ENCODE measurements around the gene SMIM11. TPM values are rescaled to one million over a fixed set of nuclear protein-coding genes. Genes with fewer than 3 reads are reported as not detected.
"Not testable (repeated sequence)": the region's sequence is repeated elsewhere in the genome, so short reads cannot be mapped to it uniquely, and the experiment has no call there.

SMIM11 gene
- total RNA-seq, 1 experiment from 2014 or later = 3.5 TPM

DNA sequence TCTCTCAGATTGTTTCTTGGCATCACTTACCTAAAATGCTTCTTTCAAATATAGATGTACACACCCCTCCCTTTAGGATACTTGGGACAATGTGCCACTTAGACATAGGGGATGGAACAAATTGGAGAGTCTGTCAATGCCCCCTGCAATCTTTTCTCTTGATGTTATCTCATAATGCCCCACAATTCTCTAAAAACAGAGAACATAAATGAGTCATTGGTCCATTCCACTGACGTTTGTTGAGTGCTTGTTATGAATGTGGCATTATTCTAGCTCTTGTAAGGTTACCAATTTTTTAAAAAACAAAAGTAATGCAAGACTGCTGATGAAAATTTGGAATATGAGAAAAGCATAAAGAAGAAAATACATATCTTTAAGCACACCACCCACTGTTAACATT, 5.6 kb upstream of the SMIM11 start:
- Histone ChIP-seq H4K20me1 (ENCODE audit: insufficient read depth, low read depth, low read length) (no peaks in the 10 kb centered on the region), H2AFZ (ENCODE audit: low read length) (no peak overlapping the region), H3K4me3 (ENCODE audit: low read length) (no peak overlapping the region), H3K9me2 (replicated peaks; ENCODE audit: insufficient read depth, low read length) (no peaks in the 10 kb centered on the region), H3K4me2 (ENCODE audit: low read depth, low read length, poor library complexity, severe bottlenecking) (no peak overlapping the region), H3K9ac (ENCODE audit: low read length) (no peak overlapping the region), H3K27me3 (ENCODE audit: low read length) (no peaks in the 10 kb centered on the region), H3K4me1 (ENCODE audit: low read length) (no peaks in the 10 kb centered on the region), H3K79me2 (ENCODE audit: low read length) (no peaks in the 10 kb centered on the region), H3K27ac (ENCODE audit: low read length) (no peak overlapping the region), H3K36me3 (ENCODE audit: insufficient read depth, low read length) (no peaks in the 10 kb centered on the region), H3K9me3 (ENCODE audit: low read length) (no peaks in the 10 kb centered on the region)
- no peak for DNase-seq

DNA sequence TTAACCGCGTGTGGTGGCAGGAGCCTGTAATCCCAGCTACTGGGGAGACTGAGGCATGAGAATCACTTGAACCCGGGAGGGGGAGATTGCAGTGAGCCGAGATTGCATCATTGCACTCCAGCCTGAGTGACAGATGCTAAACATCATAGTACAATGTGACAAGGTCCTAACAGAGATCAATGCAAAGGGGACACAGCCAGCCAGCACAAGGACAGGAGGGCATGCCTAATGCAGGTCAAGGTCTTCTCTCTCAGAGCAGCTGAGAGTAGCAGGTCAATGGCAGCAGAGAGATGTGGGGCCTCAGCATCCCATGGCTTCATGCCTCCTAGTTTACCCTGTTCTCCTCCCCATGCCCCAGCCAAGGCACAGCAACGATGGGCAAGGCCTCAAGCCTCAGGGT, 3.0 kb upstream of the SMIM11 start:
- H3K36me3 ChIP-seq (ENCODE audit: insufficient read depth, low read length) = no peaks in the 10 kb centered on the region
- H3K9ac ChIP-seq (ENCODE audit: low read length) = no peak overlapping the region
- H3K27me3 ChIP-seq (ENCODE audit: low read length) = no peaks in the 10 kb centered on the region
- no peak overlapping the region; the same call in 1 of the 2 replicates for H2AFZ ChIP-seq (ENCODE audit: low read length)
- DNase-seq = no peak
- no peaks in the 10 kb centered on the region for H3K9me3 ChIP-seq (ENCODE audit: low read length)
- no peak overlapping the region for H3K27ac ChIP-seq (ENCODE audit: low read length)
- H3K4me3 ChIP-seq (ENCODE audit: low read length) = no peak overlapping the region
- H3K79me2 ChIP-seq (ENCODE audit: low read length) = no peaks in the 10 kb centered on the region
- no peaks in the 10 kb centered on the region for H3K4me1 ChIP-seq (ENCODE audit: low read length)
- H3K9me2 ChIP-seq (replicated peaks; ENCODE audit: insufficient read depth, low read length) = no peaks in the 10 kb centered on the region
- no peak overlapping the region for H3K4me2 ChIP-seq (ENCODE audit: low read depth, low read length, poor library complexity, severe bottlenecking)
- H4K20me1 ChIP-seq (ENCODE audit: insufficient read depth, low read depth, low read length) = no peaks in the 10 kb centered on the region

DNA sequence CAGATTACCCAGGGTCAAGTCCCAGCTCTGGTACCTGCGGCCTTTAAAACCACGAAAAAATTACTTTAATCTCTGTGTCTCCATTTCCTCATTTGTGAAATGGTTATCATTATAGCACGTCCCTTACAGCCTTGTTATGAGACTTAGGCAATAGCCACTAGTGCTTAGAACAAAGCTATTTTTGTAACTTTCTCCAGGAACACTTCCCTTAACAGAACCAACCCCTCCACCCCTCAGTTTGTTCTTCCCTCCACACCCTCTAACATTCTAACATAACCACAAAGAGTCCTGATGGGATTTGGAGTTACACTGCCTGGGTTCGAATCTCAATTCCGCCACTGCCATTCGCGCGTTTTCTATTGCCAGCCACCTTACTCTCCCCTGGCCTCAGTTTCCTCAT, 845 bp upstream of the SMIM11 start:
- H3K9ac ChIP-seq (ENCODE audit: low read length); H2AFZ ChIP-seq (ENCODE audit: low read length): not testable (repeated sequence)

DNA sequence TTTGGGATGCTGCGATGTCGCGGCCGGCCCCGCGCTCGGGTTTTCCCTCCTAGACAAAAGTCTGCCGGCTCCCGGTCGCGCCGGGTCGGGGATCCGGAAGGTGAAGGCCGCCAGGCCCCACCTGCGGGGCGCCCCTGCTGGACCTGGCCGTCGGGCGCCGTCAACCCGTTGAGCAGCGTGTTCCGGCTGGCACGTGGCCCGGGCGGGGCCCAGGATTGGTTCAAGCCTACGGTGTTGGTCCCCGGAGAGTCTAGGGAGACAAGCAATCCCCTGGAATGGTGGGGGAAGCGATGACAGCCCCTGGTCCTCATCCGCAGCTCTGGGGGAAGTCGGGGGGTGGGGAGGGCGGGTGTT, 289 bp downstream of the SMIM11 start:
- not testable (repeated sequence) for H3K9me3 ChIP-seq (ENCODE audit: low read length); H3K9ac ChIP-seq (ENCODE audit: low read length); H3K27me3 ChIP-seq (ENCODE audit: low read length); H3K4me3 ChIP-seq (ENCODE audit: low read length); DNase-seq; H3K9me2 ChIP-seq (replicated peaks; ENCODE audit: insufficient read depth, low read length); H2AFZ ChIP-seq (ENCODE audit: low read length); H3K36me3 ChIP-seq (ENCODE audit: insufficient read depth, low read length); H3K79me2 ChIP-seq (ENCODE audit: low read length); H3K4me2 ChIP-seq (ENCODE audit: low read depth, low read length, poor library complexity, severe bottlenecking); H3K27ac ChIP-seq (ENCODE audit: low read length); H4K20me1 ChIP-seq (ENCODE audit: insufficient read depth, low read depth, low read length); H3K4me1 ChIP-seq (ENCODE audit: low read length)

More for the DNA sequence above, 845 bp upstream of the SMIM11 start:
- H3K9me3 ChIP-seq (ENCODE audit: low read length); H3K4me2 ChIP-seq (ENCODE audit: low read depth, low read length, poor library complexity, severe bottlenecking); H3K36me3 ChIP-seq (ENCODE audit: insufficient read depth, low read length); H3K79me2 ChIP-seq (ENCODE audit: low read length); H3K4me1 ChIP-seq (ENCODE audit: low read length); H4K20me1 ChIP-seq (ENCODE audit: insufficient read depth, low read depth, low read length); DNase-seq; H3K27ac ChIP-seq (ENCODE audit: low read length); H3K9me2 ChIP-seq (replicated peaks; ENCODE audit: insufficient read depth, low read length); H3K27me3 ChIP-seq (ENCODE audit: low read length); H3K4me3 ChIP-seq (ENCODE audit: low read length): not testable (repeated sequence)

DNA sequence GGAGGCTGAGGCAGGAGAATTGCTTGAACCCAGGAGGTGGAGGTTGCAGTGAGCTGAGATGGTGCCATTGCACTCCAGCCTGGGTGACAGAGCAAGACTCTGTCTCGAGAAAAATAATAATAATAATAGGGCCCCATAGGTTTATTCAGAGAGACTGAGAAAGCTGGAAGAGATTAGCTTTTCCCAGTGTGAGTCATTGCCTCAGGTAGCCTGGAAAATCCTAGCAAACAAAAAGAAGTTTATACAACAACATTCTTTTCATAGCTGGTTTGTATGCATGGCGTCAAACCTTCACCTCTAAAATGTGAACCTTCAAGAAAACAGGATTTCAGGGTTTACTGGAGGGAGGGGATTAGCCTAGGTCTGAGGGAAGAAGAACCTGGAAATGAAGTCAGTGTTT, 7.8 kb downstream of the SMIM11 start:
- not testable (repeated sequence) for H3K36me3 ChIP-seq (ENCODE audit: insufficient read depth, low read length); H3K27me3 ChIP-seq (ENCODE audit: low read length); DNase-seq; H3K27ac ChIP-seq (ENCODE audit: low read length); H3K4me1 ChIP-seq (ENCODE audit: low read length); H4K20me1 ChIP-seq (ENCODE audit: insufficient read depth, low read depth, low read length); H3K4me3 ChIP-seq (ENCODE audit: low read length); H3K9me2 ChIP-seq (replicated peaks; ENCODE audit: insufficient read depth, low read length); H3K79me2 ChIP-seq (ENCODE audit: low read length); H3K9ac ChIP-seq (ENCODE audit: low read length); H3K9me3 ChIP-seq (ENCODE audit: low read length); H3K4me2 ChIP-seq (ENCODE audit: low read depth, low read length, poor library complexity, severe bottlenecking); H2AFZ ChIP-seq (ENCODE audit: low read length)

DNA sequence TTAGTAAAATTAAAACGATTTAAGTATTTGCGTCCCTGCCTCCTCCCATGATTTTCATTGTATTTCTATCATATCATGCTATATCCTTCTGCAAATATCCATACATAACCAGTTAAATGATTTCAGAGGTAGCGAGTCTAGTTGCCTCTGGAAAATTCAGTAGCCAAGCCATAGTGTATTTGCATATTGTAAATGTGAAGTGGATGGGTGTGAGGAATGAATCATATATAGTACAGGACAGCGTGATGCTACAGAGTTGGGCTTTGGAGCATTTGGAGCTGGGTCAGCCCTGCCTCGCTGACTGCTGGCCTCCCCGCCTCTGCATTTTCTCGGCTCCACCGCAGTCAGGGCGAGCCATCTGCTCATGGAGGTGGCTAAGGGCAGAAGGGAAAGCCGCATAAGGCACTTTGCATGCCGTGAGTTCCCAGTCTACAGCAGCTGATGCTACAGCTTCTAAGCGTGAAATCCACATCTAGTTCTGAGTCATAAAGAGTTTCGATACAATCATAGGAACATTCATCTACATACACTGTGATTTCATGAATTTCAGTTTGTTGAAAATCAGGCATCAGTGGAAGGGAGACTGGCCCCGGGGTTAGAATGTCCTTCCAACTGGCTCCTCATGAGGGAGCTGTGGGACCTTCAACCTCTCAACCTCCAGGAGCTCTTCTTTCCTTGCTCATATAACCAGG, 8.6 kb downstream of the SMIM11 start:
- not testable (repeated sequence) for H3K79me2 ChIP-seq (ENCODE audit: low read length); H3K9ac ChIP-seq (ENCODE audit: low read length); H3K9me3 ChIP-seq (ENCODE audit: low read length); DNase-seq; H3K27me3 ChIP-seq (ENCODE audit: low read length); H4K20me1 ChIP-seq (ENCODE audit: insufficient read depth, low read depth, low read length); H3K4me2 ChIP-seq (ENCODE audit: low read depth, low read length, poor library complexity, severe bottlenecking); H3K27ac ChIP-seq (ENCODE audit: low read length); H3K4me1 ChIP-seq (ENCODE audit: low read length); H3K9me2 ChIP-seq (replicated peaks; ENCODE audit: insufficient read depth, low read length); H3K36me3 ChIP-seq (ENCODE audit: insufficient read depth, low read length); H3K4me3 ChIP-seq (ENCODE audit: low read length); H2AFZ ChIP-seq (ENCODE audit: low read length)

DNA sequence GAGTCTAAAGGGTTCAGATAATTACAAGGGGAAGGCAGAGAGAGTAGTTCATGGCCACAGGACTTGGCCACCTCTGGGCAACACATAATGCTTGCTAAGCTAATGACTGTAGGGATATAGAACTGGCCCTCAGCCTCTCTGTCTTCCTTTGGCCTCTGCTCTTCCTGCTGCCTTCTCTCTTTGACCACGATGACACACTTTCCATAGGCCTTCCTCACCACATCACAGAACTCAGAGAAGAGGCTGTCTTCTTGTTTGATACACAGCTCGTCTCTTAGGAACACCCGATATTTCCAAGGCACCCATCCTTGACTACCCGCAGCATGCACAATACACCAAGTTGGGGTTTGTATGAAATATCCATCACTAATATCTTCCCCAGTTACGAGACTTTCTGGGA, 25.2 kb downstream of the SMIM11 start:
- H3K4me1 ChIP-seq (ENCODE audit: low read length); H3K27me3 ChIP-seq (ENCODE audit: low read length); H3K4me3 ChIP-seq (ENCODE audit: low read length); H3K27ac ChIP-seq (ENCODE audit: low read length); H3K9me2 ChIP-seq (replicated peaks; ENCODE audit: insufficient read depth, low read length); H3K9me3 ChIP-seq (ENCODE audit: low read length); H4K20me1 ChIP-seq (ENCODE audit: insufficient read depth, low read depth, low read length); H3K79me2 ChIP-seq (ENCODE audit: low read length); H3K4me2 ChIP-seq (ENCODE audit: low read depth, low read length, poor library complexity, severe bottlenecking); H3K9ac ChIP-seq (ENCODE audit: low read length); DNase-seq; H3K36me3 ChIP-seq (ENCODE audit: insufficient read depth, low read length); H2AFZ ChIP-seq (ENCODE audit: low read length): not testable (repeated sequence)

DNA sequence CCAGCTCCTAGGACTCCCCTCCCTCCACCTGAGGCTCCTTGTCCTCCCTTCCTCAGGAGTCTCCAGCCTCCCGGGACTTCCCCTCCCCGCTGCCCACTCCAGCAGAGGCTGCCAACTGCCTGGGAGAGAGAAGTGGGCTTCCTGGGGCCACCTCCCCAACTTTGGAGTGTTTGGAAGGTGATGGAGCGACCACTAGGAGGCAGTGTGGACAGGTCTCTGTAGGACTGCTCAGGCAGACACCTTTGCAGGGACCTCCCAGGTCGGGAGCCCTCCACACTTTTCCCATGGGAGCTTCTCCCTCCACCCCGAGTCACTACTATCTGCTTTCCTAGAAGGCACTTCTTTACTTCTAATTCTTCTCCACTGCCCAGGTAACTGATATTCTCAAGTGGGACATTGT, 29.4 kb downstream of the SMIM11 start:
- H3K4me2 ChIP-seq (ENCODE audit: low read depth, low read length, poor library complexity, severe bottlenecking); H3K27me3 ChIP-seq (ENCODE audit: low read length); H4K20me1 ChIP-seq (ENCODE audit: insufficient read depth, low read depth, low read length); H2AFZ ChIP-seq (ENCODE audit: low read length); H3K4me3 ChIP-seq (ENCODE audit: low read length); H3K79me2 ChIP-seq (ENCODE audit: low read length); H3K27ac ChIP-seq (ENCODE audit: low read length); H3K36me3 ChIP-seq (ENCODE audit: insufficient read depth, low read length); H3K9ac ChIP-seq (ENCODE audit: low read length); H3K4me1 ChIP-seq (ENCODE audit: low read length); H3K9me3 ChIP-seq (ENCODE audit: low read length); H3K9me2 ChIP-seq (replicated peaks; ENCODE audit: insufficient read depth, low read length); DNase-seq: not testable (repeated sequence)

DNA sequence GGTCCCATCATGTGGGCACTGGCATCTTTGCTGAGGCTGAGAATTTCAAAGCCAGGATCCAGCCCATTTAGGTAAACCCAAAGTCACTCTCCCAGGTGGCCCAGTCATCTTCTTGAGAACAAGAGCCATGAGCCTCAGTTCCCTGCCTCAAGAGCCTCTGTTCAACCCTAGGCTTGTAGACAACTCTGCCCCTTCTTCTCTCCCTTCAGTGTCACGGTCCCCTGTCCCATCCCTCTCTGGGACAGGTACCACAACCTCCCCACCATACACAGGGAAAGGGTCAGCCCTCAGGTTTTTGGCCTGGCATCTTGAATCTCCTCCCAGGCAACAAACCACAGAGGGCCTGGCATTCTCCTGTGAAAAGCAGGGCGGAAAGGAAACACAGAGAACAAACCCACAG, 30.4 kb downstream of the SMIM11 start:
- not testable (repeated sequence) for H3K27ac ChIP-seq (ENCODE audit: low read length); H3K4me1 ChIP-seq (ENCODE audit: low read length); H3K27me3 ChIP-seq (ENCODE audit: low read length); H3K9me2 ChIP-seq (replicated peaks; ENCODE audit: insufficient read depth, low read length); DNase-seq; H3K4me2 ChIP-seq (ENCODE audit: low read depth, low read length, poor library complexity, severe bottlenecking); H3K36me3 ChIP-seq (ENCODE audit: insufficient read depth, low read length); H3K4me3 ChIP-seq (ENCODE audit: low read length); H4K20me1 ChIP-seq (ENCODE audit: insufficient read depth, low read depth, low read length); H3K9ac ChIP-seq (ENCODE audit: low read length); H3K79me2 ChIP-seq (ENCODE audit: low read length); H2AFZ ChIP-seq (ENCODE audit: low read length); H3K9me3 ChIP-seq (ENCODE audit: low read length)
